Liver (tissue), 9 donors: Measurements from ENCODE around the gene SYMPK. TPM values are rescaled to one million over a fixed set of nuclear protein-coding genes. Genes with fewer than 3 reads are reported as not detected.

Experiments used
- DNase-seq: peaks from one replicate; pipeline ENCODE4 v3.0.0-alpha.2; 2017; ENCODE audit warnings: low spot score
- H3K27ac ChIP-seq, 2 donors: one replicate each; pipeline ENCODE4 v1.7.0; 2013; ENCODE audit warnings: inconsistent platforms in 2 of 2, low read length in 2 of 2, control low read depth in 1 of 2, low read depth in 1 of 2, mild to moderate bottlenecking in 1 of 2
- H3K27me3 ChIP-seq, 4 donors: one replicate each; pipeline versions ENCODE4 v1.6.1 to v1.7.0; 2013; ENCODE audit warnings: low read length in 3 of 4, inconsistent platforms in 1 of 4, mild to moderate bottlenecking in 1 of 4, moderate library complexity in 1 of 4; ENCODE audit not compliant: control insufficient read depth in 4 of 4, insufficient read depth in 4 of 4
- H3K36me3 ChIP-seq, 4 donors: one replicate each; pipeline versions ENCODE4 v1.6.1 to v1.7.0; 2013; ENCODE audit warnings: low read length in 3 of 4, mild to moderate bottlenecking in 3 of 4, low read depth in 1 of 4, moderate library complexity in 1 of 4; ENCODE audit not compliant: control insufficient read depth in 4 of 4, insufficient read depth in 3 of 4
- H3K4me1 ChIP-seq, 4 donors: one replicate each; pipeline versions ENCODE4 v1.6.1 to v1.7.0; 2013; ENCODE audit warnings: low read length in 3 of 4, mild to moderate bottlenecking in 3 of 4, moderate library complexity in 1 of 4; ENCODE audit not compliant: control insufficient read depth in 4 of 4, insufficient read depth in 4 of 4
- H3K4me3 ChIP-seq, 3 donors: one replicate each; pipeline versions ENCODE4 v1.6.1 to v1.7.0; 2013; ENCODE audit warnings: low read length in 3 of 3, control low read depth in 1 of 3, low read depth in 1 of 3, mild to moderate bottlenecking in 1 of 3
- H3K9ac ChIP-seq, 2 donors: one replicate each; pipeline ENCODE4 v1.7.0; 2013; ENCODE audit warnings: low read length in 2 of 2, mild to moderate bottlenecking in 2 of 2, moderate library complexity in 2 of 2, control low read depth in 1 of 2, low read depth in 1 of 2
- H3K9me3 ChIP-seq, 4 donors: one replicate each; pipeline versions ENCODE4 v1.6.1 to v1.7.0; 2013; ENCODE audit warnings: low read length in 3 of 4; ENCODE audit not compliant: control insufficient read depth in 4 of 4
- ATF3 ChIP-seq: IDR thresholded peaks from 2 replicates; pipeline ENCODE4 v1.6.1; 2016; ENCODE audit warnings: antibody characterized with exemption
- EGR1 ChIP-seq, 2 donors: IDR thresholded peaks; 2 replicates each; pipeline ENCODE4 v1.6.1; 2016 to 2018; ENCODE audit warnings: antibody characterized with exemption in 2 of 2, low read depth in 2 of 2
- FOXA1 ChIP-seq: IDR thresholded peaks from 2 replicates; pipeline ENCODE4 v1.6.1; 2016; ENCODE audit warnings: antibody characterized with exemption
- FOXA2 ChIP-seq: IDR thresholded peaks from 2 replicates; pipeline ENCODE4 v1.6.1; 2016; ENCODE audit warnings: antibody characterized with exemption
- GABPA ChIP-seq, 2 donors: IDR thresholded peaks in 1 of 2; conservative IDR thresholded peaks in 1 of 2; 2 replicates each; pipeline ENCODE4 v1.6.1; 2016; ENCODE audit warnings: antibody characterized with exemption in 2 of 2, mild to moderate bottlenecking in 1 of 2, moderate library complexity in 1 of 2
- HNF4A ChIP-seq, 2 donors: conservative IDR thresholded peaks; 2 replicates each; pipeline ENCODE4 v1.6.1; 2016; ENCODE audit warnings: antibody characterized with exemption in 2 of 2, mild to moderate bottlenecking in 2 of 2
- HNF4G ChIP-seq: IDR thresholded peaks from 2 replicates; pipeline ENCODE4 v1.6.1; 2016; ENCODE audit warnings: antibody characterized with exemption
- JUND ChIP-seq, 2 donors: IDR thresholded peaks; 2 replicates each; pipeline ENCODE4 v1.6.1; 2016; ENCODE audit warnings: antibody characterized with exemption in 2 of 2
- NR2F2 ChIP-seq: IDR thresholded peaks from 2 replicates; pipeline ENCODE4 v1.6.1; 2016; ENCODE audit warnings: antibody characterized with exemption
- RAD21 ChIP-seq, 2 donors: IDR thresholded peaks; 2 replicates each; pipeline ENCODE4 v1.6.1; 2016; ENCODE audit warnings: antibody characterized with exemption in 2 of 2, mild to moderate bottlenecking in 2 of 2
- RXRA ChIP-seq, 2 donors: IDR thresholded peaks; 2 replicates each; pipeline ENCODE4 v1.6.1; 2017 to 2018; ENCODE audit warnings: antibody characterized with exemption in 2 of 2, mild to moderate bottlenecking in 1 of 2
- SP1 ChIP-seq: IDR thresholded peaks from 2 replicates; pipeline ENCODE4 v1.6.1; 2018; ENCODE audit warnings: antibody characterized with exemption, mild to moderate bottlenecking
- TAF1 ChIP-seq: conservative IDR thresholded peaks from 2 replicates; pipeline ENCODE4 v1.6.1; 2016; ENCODE audit warnings: antibody characterized with exemption, mild to moderate bottlenecking
- YY1 ChIP-seq: IDR thresholded peaks from 2 replicates; pipeline ENCODE4 v1.6.1; 2016; ENCODE audit warnings: antibody characterized with exemption, mild to moderate bottlenecking
- ZBTB33 ChIP-seq: IDR thresholded peaks from 2 replicates; pipeline ENCODE4 v1.6.1; 2016; ENCODE audit warnings: antibody characterized with exemption
- WGBS: extraction: QIAGEN DNeasy Blood & Tissue Kit; methylation state at CpG from one replicate; pipeline ENCODE4 v1.1.7; 2013; 5-methylcytosine and 5-hydroxymethylcytosine counted together
- polyA plus RNA-seq, 2 donors: library from polyadenylated mRNA; stranded (reverse) in 1 of 2; unstranded in 1 of 2; fragments of 200-250 nt in 1 of 2; fragments of >200 nt in 1 of 2; fragmentation: Nextera tagmentation in 1 of 2; extraction: Ambion mirVana in 1 of 2; gene quantifications; one replicate each; pipeline versions ENCODE4 v1.2.1 to v1.2.3, GENCODE V29; 2013 to 2015
- total RNA-seq, 2 donors: library from RNA; depleted of rRNA; stranded (reverse); fragments of >200 nt; gene quantifications; one replicate each; pipeline ENCODE4 v1.2.3, GENCODE V29; 2014
- TF ChIP-seq, protein P1 (sequence below): IDR thresholded peaks from 2 replicates; pipeline ENCODE4 v1.6.1; 2016; ENCODE audit warnings: antibody characterized with exemption, mild to moderate bottlenecking
- TF ChIP-seq, protein P2 (sequence below): fragments of 150-350 bp; IDR thresholded peaks from 2 replicates; pipeline ENCODE4 v1.5.1; 2017; ENCODE audit warnings: improper control_type of control experiment, low read depth, low read length; ENCODE audit not compliant: missing input control
- TF ChIP-seq, protein P3 (sequence below): IDR thresholded peaks from 2 replicates; pipeline ENCODE4 v1.6.1; 2016; ENCODE audit warnings: antibody characterized with exemption
- donor health status: healthy.
- donor health status: healthy.
- donor health status: healthy.
- donor health status: healthy.
- donor health status: healthy.

SYMPK gene
- total and polyA plus RNA-seq, 4 donors, result 5.5 to 26.1 (median 24.1) TPM

GRCh38 chr19:45822716-45823115 lies 40.2 kb downstream of the SYMPK start:
- Histone ChIP-seq H3K36me3 (peaks cover 22 to 76% (median 29%) of the 10 kb centered on the region in 4 donors), H3K9ac (no peak overlapping the region), H3K4me1 (no peaks in the 10 kb centered on the region), H3K27ac (no peak overlapping the region), H3K27me3 (no peaks in the 10 kb centered on the region), H3K9me3 (no peaks in the 10 kb centered on the region), H3K4me3 (no peak overlapping the region)
- TF ChIP-seq EGR1 (IDR thresholded peaks at IDR 0.05; ENCODE audit: low read depth in 2 of 2) (no peak), YY1 (no peak), FOXA2 (no peak), ZBTB33 (no peak), RXRA (IDR thresholded peaks at IDR 0.05) (no peak), NR2F2 (no peak), GABPA (IDR thresholded peaks at IDR 0.05 in 1 of 2, conservative IDR thresholded peaks at IDR 0.05 in 1 of 2) (no peak)
- TF ChIP-seq, protein P1, sequence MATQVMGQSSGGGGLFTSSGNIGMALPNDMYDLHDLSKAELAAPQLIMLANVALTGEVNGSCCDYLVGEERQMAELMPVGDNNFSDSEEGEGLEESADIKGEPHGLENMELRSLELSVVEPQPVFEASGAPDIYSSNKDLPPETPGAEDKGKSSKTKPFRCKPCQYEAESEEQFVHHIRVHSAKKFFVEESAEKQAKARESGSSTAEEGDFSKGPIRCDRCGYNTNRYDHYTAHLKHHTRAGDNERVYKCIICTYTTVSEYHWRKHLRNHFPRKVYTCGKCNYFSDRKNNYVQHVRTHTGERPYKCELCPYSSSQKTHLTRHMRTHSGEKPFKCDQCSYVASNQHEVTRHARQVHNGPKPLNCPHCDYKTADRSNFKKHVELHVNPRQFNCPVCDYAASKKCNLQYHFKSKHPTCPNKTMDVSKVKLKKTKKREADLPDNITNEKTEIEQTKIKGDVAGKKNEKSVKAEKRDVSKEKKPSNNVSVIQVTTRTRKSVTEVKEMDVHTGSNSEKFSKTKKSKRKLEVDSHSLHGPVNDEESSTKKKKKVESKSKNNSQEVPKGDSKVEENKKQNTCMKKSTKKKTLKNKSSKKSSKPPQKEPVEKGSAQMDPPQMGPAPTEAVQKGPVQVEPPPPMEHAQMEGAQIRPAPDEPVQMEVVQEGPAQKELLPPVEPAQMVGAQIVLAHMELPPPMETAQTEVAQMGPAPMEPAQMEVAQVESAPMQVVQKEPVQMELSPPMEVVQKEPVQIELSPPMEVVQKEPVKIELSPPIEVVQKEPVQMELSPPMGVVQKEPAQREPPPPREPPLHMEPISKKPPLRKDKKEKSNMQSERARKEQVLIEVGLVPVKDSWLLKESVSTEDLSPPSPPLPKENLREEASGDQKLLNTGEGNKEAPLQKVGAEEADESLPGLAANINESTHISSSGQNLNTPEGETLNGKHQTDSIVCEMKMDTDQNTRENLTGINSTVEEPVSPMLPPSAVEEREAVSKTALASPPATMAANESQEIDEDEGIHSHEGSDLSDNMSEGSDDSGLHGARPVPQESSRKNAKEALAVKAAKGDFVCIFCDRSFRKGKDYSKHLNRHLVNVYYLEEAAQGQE, result no peak
- DNase-seq, result no peak
- 98% methylated on average over 5 of the region's 5 CpGs for WGBS

DNA sequence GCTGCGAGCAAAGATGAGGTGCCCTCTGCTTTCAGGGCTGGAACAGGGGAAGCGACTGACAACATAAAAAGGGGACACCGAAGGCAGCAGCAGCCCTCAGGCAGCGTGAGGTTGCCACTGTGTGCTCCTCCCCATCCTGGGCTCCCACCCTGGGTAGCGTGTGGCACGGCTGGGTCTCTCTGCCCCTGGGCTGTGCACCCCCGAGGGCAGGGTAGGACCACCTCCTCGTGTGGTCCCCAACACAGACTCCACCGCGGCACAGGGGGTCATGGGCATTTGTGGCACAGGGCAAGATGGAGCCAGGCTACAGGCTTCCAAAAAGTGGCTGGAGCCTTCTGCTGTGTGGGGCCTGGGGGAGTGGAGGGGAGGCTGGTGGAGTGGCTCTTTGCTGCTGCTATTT lies 41.4 kb downstream of the SYMPK start:
- TF ChIP-seq EGR1 (IDR thresholded peaks at IDR 0.05; ENCODE audit: low read depth in 2 of 2) (no peak), RXRA (IDR thresholded peaks at IDR 0.05) (no peak), HNF4G (no peak), GABPA (IDR thresholded peaks at IDR 0.05 in 1 of 2, conservative IDR thresholded peaks at IDR 0.05 in 1 of 2) (no peak), SP1 (no peak), YY1 (no peak), ZBTB33 (no peak), FOXA2 (no peak), NR2F2 (no peak), HNF4A (conservative IDR thresholded peaks at IDR 0.05) (no peak), FOXA1 (no peak), JUND (IDR thresholded peaks at IDR 0.05) (no peak), TAF1 (no peak), ATF3 (no peak), RAD21 (IDR thresholded peaks at IDR 0.05) (no peak)
- TF ChIP-seq, protein P1, result no peak
- TF ChIP-seq, protein P2, sequence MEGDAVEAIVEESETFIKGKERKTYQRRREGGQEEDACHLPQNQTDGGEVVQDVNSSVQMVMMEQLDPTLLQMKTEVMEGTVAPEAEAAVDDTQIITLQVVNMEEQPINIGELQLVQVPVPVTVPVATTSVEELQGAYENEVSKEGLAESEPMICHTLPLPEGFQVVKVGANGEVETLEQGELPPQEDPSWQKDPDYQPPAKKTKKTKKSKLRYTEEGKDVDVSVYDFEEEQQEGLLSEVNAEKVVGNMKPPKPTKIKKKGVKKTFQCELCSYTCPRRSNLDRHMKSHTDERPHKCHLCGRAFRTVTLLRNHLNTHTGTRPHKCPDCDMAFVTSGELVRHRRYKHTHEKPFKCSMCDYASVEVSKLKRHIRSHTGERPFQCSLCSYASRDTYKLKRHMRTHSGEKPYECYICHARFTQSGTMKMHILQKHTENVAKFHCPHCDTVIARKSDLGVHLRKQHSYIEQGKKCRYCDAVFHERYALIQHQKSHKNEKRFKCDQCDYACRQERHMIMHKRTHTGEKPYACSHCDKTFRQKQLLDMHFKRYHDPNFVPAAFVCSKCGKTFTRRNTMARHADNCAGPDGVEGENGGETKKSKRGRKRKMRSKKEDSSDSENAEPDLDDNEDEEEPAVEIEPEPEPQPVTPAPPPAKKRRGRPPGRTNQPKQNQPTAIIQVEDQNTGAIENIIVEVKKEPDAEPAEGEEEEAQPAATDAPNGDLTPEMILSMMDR, result no peak
- TF ChIP-seq, protein P3, sequence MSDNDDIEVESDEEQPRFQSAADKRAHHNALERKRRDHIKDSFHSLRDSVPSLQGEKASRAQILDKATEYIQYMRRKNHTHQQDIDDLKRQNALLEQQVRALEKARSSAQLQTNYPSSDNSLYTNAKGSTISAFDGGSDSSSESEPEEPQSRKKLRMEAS, result no peak
- WGBS, result 94% methylated on average over 10 of the region's 10 CpGs
- DNase-seq, result no peak
- Histone ChIP-seq H3K4me3 (no peak overlapping the region), H3K27ac (no peak overlapping the region), H3K9ac (no peak overlapping the region), H3K4me1 (peaks cover 0 to 4% (median 0%) of the 10 kb centered on the region in 4 donors), H3K9me3 (no peaks in the 10 kb centered on the region), H3K27me3 (no peaks in the 10 kb centered on the region), H3K36me3 (peaks cover 20 to 66% (median 25%) of the 10 kb centered on the region in 4 donors)
